ENCODE measurements around the gene PLCB3. TPM values are rescaled to one million over a fixed set of nuclear protein-coding genes. Genes with fewer than 3 reads are reported as not detected.
A peak's percentile ranks its signal among the peaks of the same experiment; 100 is the strongest.

The PLCB3 gene
- total RNA-seq, 1 experiment from 2014 or later = 34.6 TPM

DNA sequence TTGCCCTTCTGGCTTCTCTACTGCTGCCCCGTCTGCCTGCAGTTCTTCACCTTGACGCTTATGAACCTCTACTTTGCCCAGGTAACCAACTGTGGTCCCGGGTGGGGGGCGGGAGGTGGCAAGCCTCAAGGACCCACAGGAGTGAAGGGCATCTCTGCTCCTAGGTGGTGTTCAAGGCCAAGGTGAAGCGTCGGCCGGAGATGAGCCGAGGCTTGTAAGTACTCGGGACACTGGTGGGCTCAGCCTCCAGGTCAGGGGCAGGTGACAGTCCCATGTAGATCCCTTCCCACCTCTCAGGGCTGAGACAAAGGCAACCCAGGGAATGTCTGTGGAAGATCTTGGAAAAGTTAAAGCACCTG is 35.5 kb downstream of the PLCB3 start:
- H3K27ac Mint-ChIP-seq (ENCODE audit: low read depth, unreplicated experiment) = peak overlapping the region; percentile 77
- BruUV-seq (replicated peaks) = no TSS peak
- H3K36me3 Mint-ChIP-seq (ENCODE audit: insufficient read depth, unreplicated experiment) = peaks cover 22% of the 10 kb centered on the region
- peaks cover 15% of the 10 kb centered on the region for H3K4me1 Mint-ChIP-seq (ENCODE audit: insufficient read depth, unreplicated experiment)
- TF ChIP-seq, protein P1, sequence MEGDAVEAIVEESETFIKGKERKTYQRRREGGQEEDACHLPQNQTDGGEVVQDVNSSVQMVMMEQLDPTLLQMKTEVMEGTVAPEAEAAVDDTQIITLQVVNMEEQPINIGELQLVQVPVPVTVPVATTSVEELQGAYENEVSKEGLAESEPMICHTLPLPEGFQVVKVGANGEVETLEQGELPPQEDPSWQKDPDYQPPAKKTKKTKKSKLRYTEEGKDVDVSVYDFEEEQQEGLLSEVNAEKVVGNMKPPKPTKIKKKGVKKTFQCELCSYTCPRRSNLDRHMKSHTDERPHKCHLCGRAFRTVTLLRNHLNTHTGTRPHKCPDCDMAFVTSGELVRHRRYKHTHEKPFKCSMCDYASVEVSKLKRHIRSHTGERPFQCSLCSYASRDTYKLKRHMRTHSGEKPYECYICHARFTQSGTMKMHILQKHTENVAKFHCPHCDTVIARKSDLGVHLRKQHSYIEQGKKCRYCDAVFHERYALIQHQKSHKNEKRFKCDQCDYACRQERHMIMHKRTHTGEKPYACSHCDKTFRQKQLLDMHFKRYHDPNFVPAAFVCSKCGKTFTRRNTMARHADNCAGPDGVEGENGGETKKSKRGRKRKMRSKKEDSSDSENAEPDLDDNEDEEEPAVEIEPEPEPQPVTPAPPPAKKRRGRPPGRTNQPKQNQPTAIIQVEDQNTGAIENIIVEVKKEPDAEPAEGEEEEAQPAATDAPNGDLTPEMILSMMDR (IDR thresholded peaks at IDR 0.05; ENCODE audit: unreplicated experiment) = no peak
- H3K27me3 Mint-ChIP-seq (ENCODE audit: insufficient read depth, unreplicated experiment) = peaks cover 11% of the 10 kb centered on the region
- intact Hi-C loops (cut with micrococcal nuclease) = loop anchor here (1.0 to 5.0 kb wide), 4 partner anchors 18 to 99 kb away; partner anchors contain the start of genes ESRRA, PLCB3 and STIP1
- H3K4me3 Mint-ChIP-seq (ENCODE audit: unreplicated experiment) = peak overlapping the region; percentile 76
- DNase-seq (ENCODE audit: unreplicated experiment) = no peak
- POLR2A ChIA-PET = interaction anchor here (0.9 to 3.1 kb wide), 4 partner anchors 10 to 45 kb away, joined by 3 to 24 read pairs (median 8); partner anchors contain the start of genes PLCB3, PRDX5 and TRMT112
- CTCF ChIA-PET = interaction anchor here (9.9 kb wide), 1 partner anchor 16 kb away, joined by 96 read pairs; the partner anchor contains the start of gene CATSPERZ
- H3K9me3 Mint-ChIP-seq (ENCODE audit: unreplicated experiment) = no peaks in the 10 kb centered on the region

DNA sequence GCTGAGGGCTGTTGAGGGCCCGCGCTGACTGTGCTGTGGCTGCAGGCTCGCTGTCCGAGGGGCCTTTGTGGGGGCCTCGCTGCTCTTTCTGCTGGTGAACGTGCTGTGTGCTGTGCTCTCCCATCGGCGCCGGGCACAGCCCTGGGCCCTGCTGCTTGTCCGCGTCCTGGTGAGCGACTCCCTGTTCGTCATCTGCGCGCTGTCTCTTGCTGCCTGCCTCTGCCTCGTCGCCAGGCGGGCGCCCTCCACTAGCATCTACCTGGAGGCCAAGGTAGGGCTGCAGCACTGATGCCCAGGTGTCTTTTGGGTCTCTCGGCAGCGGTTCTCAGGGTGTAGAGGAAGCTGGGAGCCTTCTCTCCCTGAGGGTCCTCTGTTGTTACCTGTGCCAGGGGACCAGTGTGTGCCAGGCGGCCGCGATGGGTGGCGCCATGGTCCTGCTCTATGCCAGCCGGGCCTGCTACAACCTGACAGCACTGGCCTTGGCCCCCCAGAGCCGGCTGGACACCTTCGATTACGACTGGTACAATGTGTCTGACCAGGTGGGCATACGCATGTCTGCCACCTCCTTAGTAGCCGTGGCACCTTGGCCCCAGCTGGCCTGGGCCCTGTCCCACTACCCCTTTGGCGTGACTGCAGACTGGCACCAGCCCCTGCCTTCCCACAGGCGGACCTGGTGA is 36.5 kb downstream of the PLCB3 start:
- BruUV-seq (replicated peaks) = no TSS peak
- no peak for DNase-seq (ENCODE audit: unreplicated experiment)
- ChIA-PET CTCF (interaction anchor here (0.6 to 9.9 kb wide), 2 partner anchors 15 to 809 kb away, joined by 3 to 96 read pairs; partner anchors contain the start of gene CATSPERZ), POLR2A (interaction anchor here (1.1 kb wide), 1 partner anchor 36 kb away, joined by 3 read pairs; the partner anchor contains the start of gene PLCB3)
- Mint-ChIP-seq H3K27me3 (ENCODE audit: insufficient read depth, unreplicated experiment) (peaks cover 11% of the 10 kb centered on the region), H3K36me3 (ENCODE audit: insufficient read depth, unreplicated experiment) (peaks cover 13% of the 10 kb centered on the region), H3K9me3 (ENCODE audit: unreplicated experiment) (no peaks in the 10 kb centered on the region), H3K4me1 (ENCODE audit: insufficient read depth, unreplicated experiment) (peaks cover 15% of the 10 kb centered on the region), H3K4me3 (ENCODE audit: unreplicated experiment) (no peak overlapping the region), H3K27ac (ENCODE audit: low read depth, unreplicated experiment) (no peak overlapping the region)
- intact Hi-C loops (cut with micrococcal nuclease) = loop anchor here (2.0 to 5.0 kb wide), 3 partner anchors 17 to 101 kb away; partner anchors contain the start of genes ESRRA, PLCB3 and STIP1
- TF ChIP-seq, protein P1 (IDR thresholded peaks at IDR 0.05; ENCODE audit: unreplicated experiment) = no peak

DNA sequence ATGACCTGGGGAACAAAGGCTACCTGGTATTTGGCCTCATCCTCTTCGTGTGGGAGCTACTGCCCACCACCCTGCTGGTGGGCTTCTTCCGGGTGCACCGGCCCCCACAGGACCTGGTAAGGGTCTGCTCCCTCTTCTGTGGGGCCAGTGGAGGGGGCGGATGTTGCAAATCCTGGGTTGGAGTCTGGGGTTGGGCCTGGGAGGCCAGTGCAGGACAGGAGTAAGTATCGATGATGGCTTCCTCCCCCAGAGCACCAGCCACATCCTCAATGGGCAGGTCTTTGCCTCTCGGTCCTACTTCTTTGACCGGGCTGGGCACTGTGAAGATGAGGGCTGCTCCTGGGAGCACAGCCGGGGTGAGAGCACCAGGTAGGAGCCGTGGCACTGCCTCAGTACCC is 37.0 kb downstream of the PLCB3 start:
- Mint-ChIP-seq H3K9me3 (ENCODE audit: unreplicated experiment) (no peaks in the 10 kb centered on the region), H3K27ac (ENCODE audit: low read depth, unreplicated experiment) (no peak overlapping the region), H3K27me3 (ENCODE audit: insufficient read depth, unreplicated experiment) (peaks cover 11% of the 10 kb centered on the region), H3K36me3 (ENCODE audit: insufficient read depth, unreplicated experiment) (peaks cover 13% of the 10 kb centered on the region), H3K4me3 (ENCODE audit: unreplicated experiment) (no peak overlapping the region), H3K4me1 (ENCODE audit: insufficient read depth, unreplicated experiment) (peaks cover 15% of the 10 kb centered on the region)
- no peak for DNase-seq (ENCODE audit: unreplicated experiment)
- TF ChIP-seq, protein P1 (IDR thresholded peaks at IDR 0.05; ENCODE audit: unreplicated experiment) = no peak
- ChIA-PET POLR2A (interaction anchor here (0.5 to 1.1 kb wide), 2 partner anchors 37 to 190 kb away, joined by 3 to 4 read pairs; partner anchors contain the start of gene PLCB3), CTCF (interaction anchor here (9.9 kb wide), 1 partner anchor 14 kb away, joined by 96 read pairs; the partner anchor contains the start of gene CATSPERZ)
- intact Hi-C loops (cut with micrococcal nuclease) = loop anchor here (5.0 kb wide), 2 partner anchors 36 to 101 kb away; partner anchors contain the start of genes PLCB3 and STIP1
- no TSS peak for BruUV-seq (replicated peaks)

DNA sequence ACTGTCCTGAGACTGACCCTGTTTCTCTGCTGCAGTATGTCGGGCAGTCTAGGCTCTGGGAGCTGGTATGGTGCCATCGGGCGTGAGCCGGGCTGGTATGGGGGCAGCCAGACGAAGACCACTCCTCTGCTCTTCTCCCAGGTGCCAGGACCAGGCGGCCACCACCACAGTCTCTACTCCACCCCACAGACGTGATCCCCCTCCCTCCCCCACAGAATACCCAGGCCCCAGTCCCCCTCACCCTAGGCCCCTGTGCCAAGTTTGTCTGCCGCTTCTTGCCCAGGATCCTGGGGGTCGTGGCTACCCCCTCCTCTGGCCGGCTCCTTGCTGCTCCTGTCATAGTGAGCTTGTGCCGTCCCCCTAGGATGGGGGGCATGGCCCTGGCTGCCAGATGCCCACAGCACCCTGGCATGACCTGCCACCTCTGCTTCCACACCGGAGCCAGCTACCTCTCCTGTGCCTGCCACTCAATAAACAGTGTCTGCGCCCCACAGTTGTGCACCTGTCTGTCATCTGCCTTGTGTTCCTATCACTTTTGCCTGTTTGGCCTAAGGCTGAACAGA is 37.8 kb downstream of the PLCB3 start:
- H3K36me3 Mint-ChIP-seq (ENCODE audit: insufficient read depth, unreplicated experiment) = peaks cover 13% of the 10 kb centered on the region
- intact Hi-C loops (cut with micrococcal nuclease) = loop anchor here (5.0 kb wide), 2 partner anchors 37 to 102 kb away; partner anchors contain the start of genes PLCB3 and STIP1
- H3K27ac Mint-ChIP-seq (ENCODE audit: low read depth, unreplicated experiment) = no peak overlapping the region
- TF ChIP-seq, protein P1 (IDR thresholded peaks at IDR 0.05; ENCODE audit: unreplicated experiment) = no peak
- no TSS peak for BruUV-seq (replicated peaks)
- H3K9me3 Mint-ChIP-seq (ENCODE audit: unreplicated experiment) = no peaks in the 10 kb centered on the region
- CTCF ChIA-PET = interaction anchor here (0.7 to 9.9 kb wide), 3 partner anchors 14 to 17 kb away, joined by 3 to 96 read pairs (median 3); partner anchors contain the start of gene CATSPERZ
- H3K27me3 Mint-ChIP-seq (ENCODE audit: insufficient read depth, unreplicated experiment) = peaks cover 11% of the 10 kb centered on the region
- POLR2A ChIA-PET = interaction anchor here (0.5 to 1.5 kb wide), 3 partner anchors 12 to 191 kb away, joined by 3 to 8 read pairs (median 4); no protein-coding TSS in a partner anchor
- no peak for DNase-seq (ENCODE audit: unreplicated experiment)
- H3K4me1 Mint-ChIP-seq (ENCODE audit: insufficient read depth, unreplicated experiment) = peaks cover 15% of the 10 kb centered on the region
- no peak overlapping the region for H3K4me3 Mint-ChIP-seq (ENCODE audit: unreplicated experiment)
